Measurements from ENCODE around the gene GRM1. TPM values are rescaled to one million over a fixed set of nuclear protein-coding genes. Genes with fewer than 3 reads are reported as not detected.

The GRM1 gene
- total and polyA plus RNA-seq, 9 of the 15 experiments (the other 6 are each of a cell fraction or from before 2014, with no cell fraction given): not detected

DNA sequence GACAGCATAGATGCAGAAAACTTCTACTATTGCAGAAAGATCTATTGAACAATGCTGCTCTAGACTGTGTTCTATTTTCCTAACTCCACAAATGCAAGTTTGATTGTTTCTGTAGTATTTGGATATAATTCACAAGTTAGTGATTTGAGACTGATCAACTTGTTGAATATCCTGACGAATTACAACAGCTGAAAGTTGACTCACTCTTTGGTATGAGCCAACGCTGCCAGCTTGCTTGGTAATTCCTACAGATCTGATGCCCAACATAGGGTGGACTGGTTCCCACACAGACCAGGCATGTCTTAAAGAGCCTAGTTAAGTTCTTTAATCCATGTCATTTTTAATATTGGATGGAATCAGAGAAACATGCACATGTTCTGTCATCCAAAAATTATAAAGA is 283.7 kb downstream of the GRM1 start (continued):
- TF ChIP-seq ETS2 (tag; IDR thresholded peaks at IDR 0.05; ENCODE audit: borderline replicate concordance, poor library complexity, severe bottlenecking) (no peak), NELFE (IDR thresholded peaks at IDR 0.05; ENCODE audit: insufficient read depth, insufficient read length) (no peak), NR2F6 (CRISPR knock-in tag; IDR thresholded peaks at IDR 0.05) (no peak)

- DNase-seq (ENCODE audit: extremely low read depth in 1 of 4, low spot score in 3 of 4): no peak
- Histone ChIP-seq H3K27me3 (ENCODE audit: control insufficient read depth in 2 of 2, insufficient read depth in 2 of 2, low read length in 2 of 2) (no peaks in the 10 kb centered on the region), H3K4me2 (ENCODE audit: insufficient read depth, low read length) (no peak overlapping the region), H3K9me1 (ENCODE audit: control insufficient read depth, insufficient read depth, low read length) (no peaks in the 10 kb centered on the region), H3K79me2 (ENCODE audit: control insufficient read depth, insufficient read depth, low read length) (no peaks in the 10 kb centered on the region), H4K20me1 (replicated peaks; ENCODE audit: control insufficient read depth, insufficient read depth, low read length) (no peaks in the 10 kb centered on the region), H3K9me3 (replicated peaks; ENCODE audit: control insufficient read depth, insufficient read depth, low read depth, low read length) (no peaks in the 10 kb centered on the region), H2AFZ (ENCODE audit: low read depth, low read length) (no peak overlapping the region), H3K4me1 (replicated peaks in 1 of 2; ENCODE audit: control insufficient read depth in 2 of 2, insufficient read depth in 2 of 2, low read length in 2 of 2) (no peaks in the 10 kb centered on the region), H3K36me3 (ENCODE audit: control insufficient read depth, insufficient read depth, low read length) (no peaks in the 10 kb centered on the region), H3K27ac (ENCODE audit: extremely low read depth, low read depth, low read length) (no peak overlapping the region), H3K9ac (ENCODE audit: insufficient read depth in 1 of 2, low read depth in 2 of 2, low read length in 2 of 2) (no peak overlapping the region), H3K4me3 (no peak overlapping the region)
- no TSS peak for BruUV-seq (replicated peaks)
- no peak for ATAC-seq
- 2% methylated on average over 4 of the region's 4 CpGs for WGBS (ENCODE audit: insufficient coverage, low coverage, missing lambda C conversion rate)
- TF ChIP-seq ILF3 (IDR thresholded peaks at IDR 0.05; ENCODE audit: borderline replicate concordance): no peak
- no peak for TF ChIP-seq CEBPG (CRISPR knock-in tag; IDR thresholded peaks at IDR 0.05)
- peak in 1 of 2 experiments; percentile 30; a peak in 1 of 4 replicates for TF ChIP-seq CEBPG (tag; conservative IDR thresholded peaks at IDR 0.05 in 1 of 2, IDR thresholded peaks at IDR 0.05 in 1 of 2)
- no peak for TF ChIP-seq SRSF1 (IDR thresholded peaks at IDR 0.05; ENCODE audit: low read depth, low read length)
- in situ Hi-C loops (cut with MboI): no loop called here
- intact Hi-C loops (cut with micrococcal nuclease): no loop called here
- ChIA-PET POLR2A (no interaction called here), CTCF (ENCODE audit: low intra/inter-chr PET ratio) (no interaction called here)
- no peak for FAIRE-seq
Observed at GRCh38 chr6:146315381-146316174, 286.7 kb downstream of the GRM1 start.
